ENCODE measurements around the gene DNMT3A.

The DNMT3A gene

DNA sequence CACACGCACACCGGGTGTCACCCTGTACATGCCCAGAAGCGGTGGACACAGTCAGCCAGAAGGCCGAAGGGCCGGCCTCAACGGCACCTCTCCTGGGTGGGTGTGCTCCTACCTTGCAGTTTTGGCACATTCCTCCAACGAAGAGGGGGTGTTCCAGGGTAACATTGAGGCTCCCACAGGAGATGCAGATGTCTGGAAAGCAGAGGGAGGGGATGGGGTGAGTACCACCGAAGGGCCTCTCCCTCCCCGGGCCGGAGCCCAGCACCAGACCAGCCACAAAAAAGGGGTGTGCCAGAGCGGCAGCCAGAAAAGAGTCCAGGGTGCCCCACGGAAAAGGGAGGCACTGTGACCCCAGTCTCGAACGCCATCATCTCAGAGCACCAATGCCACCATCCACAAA is 96.6 kb downstream of the DNMT3A start:
- Histone ChIP-seq H3K36me3 (ENCODE audit: control insufficient read depth in 1 of 2, insufficient read depth in 2 of 2, low read length in 2 of 2) (peaks cover 41 to 75% of the 10 kb centered on the region in 2 donors), H3K9ac (ENCODE audit: low read depth in 1 of 2, low read length in 2 of 2) (no peak overlapping the region), H3K9me3 (ENCODE audit: control insufficient read depth in 1 of 2, low read length in 2 of 2) (no peaks in the 10 kb centered on the region), H3K4me3 (ENCODE audit: low read depth in 1 of 2, low read length in 2 of 2) (no peak overlapping the region), H3K4me1 (ENCODE audit: control insufficient read depth in 1 of 2, insufficient read depth in 2 of 2, low read length in 2 of 2) (no peaks in the 10 kb centered on the region), H3K27me3 (ENCODE audit: control insufficient read depth in 1 of 2, insufficient read depth in 2 of 2, low read length in 2 of 2) (no peaks in the 10 kb centered on the region), H3K27ac (ENCODE audit: low read depth, low read length) (no peak overlapping the region)

DNA sequence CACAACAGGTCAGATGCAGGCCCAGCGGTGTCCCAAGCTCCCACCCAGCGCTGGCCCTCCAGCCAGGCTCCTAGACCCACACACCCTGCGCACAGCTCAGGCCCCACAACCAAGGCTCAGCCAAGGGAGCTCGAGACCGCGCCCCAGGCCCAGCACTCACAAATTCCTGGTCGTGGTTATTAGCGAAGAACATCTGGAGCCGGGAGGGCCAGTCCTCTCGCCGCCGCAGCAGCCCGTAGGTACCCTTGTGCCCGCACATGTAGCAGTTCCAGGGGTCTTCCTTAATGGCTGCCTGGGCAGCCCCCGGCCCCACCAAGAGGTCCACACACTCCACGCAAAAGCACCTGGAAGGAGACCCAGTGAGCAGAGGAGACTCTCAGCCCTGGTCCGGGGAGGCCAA is 97.7 kb downstream of the DNMT3A start:
- no peaks in the 10 kb centered on the region for H3K4me1 ChIP-seq (ENCODE audit: control insufficient read depth in 1 of 2, insufficient read depth in 2 of 2, low read length in 2 of 2)
- H3K27ac ChIP-seq (ENCODE audit: low read depth, low read length), result no peak overlapping the region
- no peaks in the 10 kb centered on the region for H3K27me3 ChIP-seq (ENCODE audit: control insufficient read depth in 1 of 2, insufficient read depth in 2 of 2, low read length in 2 of 2)
- no peak overlapping the region for H3K9ac ChIP-seq (ENCODE audit: low read depth in 1 of 2, low read length in 2 of 2)
- H3K36me3 ChIP-seq (ENCODE audit: control insufficient read depth in 1 of 2, insufficient read depth in 2 of 2, low read length in 2 of 2), result peaks cover 51 to 87% of the 10 kb centered on the region in 2 donors
- H3K9me3 ChIP-seq (ENCODE audit: control insufficient read depth in 1 of 2, low read length in 2 of 2), result no peaks in the 10 kb centered on the region
- no peak overlapping the region for H3K4me3 ChIP-seq (ENCODE audit: low read depth in 1 of 2, low read length in 2 of 2)

DNA sequence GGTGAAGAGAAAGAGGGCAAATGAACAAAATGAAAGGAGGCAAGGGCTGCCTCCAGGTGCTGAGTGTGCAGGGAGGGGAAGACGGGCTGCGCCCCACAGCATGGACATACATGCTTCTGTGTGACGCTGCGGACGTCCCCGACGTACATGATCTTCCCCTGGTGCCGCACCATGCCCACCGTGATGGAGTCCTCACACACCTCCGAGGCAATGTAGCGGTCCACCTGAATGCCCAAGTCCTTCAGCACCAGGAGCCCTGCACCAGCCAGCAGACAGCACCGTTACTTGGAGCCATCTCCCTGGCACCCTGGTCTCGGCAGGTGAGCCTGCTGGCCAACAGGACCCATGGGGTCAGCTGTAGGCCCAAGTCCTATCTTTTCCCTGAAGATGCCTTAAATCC is 100.3 kb downstream of the DNMT3A start:
- no peaks in the 10 kb centered on the region for H3K27me3 ChIP-seq (ENCODE audit: control insufficient read depth in 1 of 2, insufficient read depth in 2 of 2, low read length in 2 of 2)
- no peak overlapping the region for H3K4me3 ChIP-seq (ENCODE audit: low read depth in 1 of 2, low read length in 2 of 2)
- no peaks in the 10 kb centered on the region for H3K9me3 ChIP-seq (ENCODE audit: control insufficient read depth in 1 of 2, low read length in 2 of 2)
- peaks cover 51 to 79% of the 10 kb centered on the region in 2 donors for H3K36me3 ChIP-seq (ENCODE audit: control insufficient read depth in 1 of 2, insufficient read depth in 2 of 2, low read length in 2 of 2)
- no peak overlapping the region for H3K9ac ChIP-seq (ENCODE audit: low read depth in 1 of 2, low read length in 2 of 2)
- no peaks in the 10 kb centered on the region for H3K4me1 ChIP-seq (ENCODE audit: control insufficient read depth in 1 of 2, insufficient read depth in 2 of 2, low read length in 2 of 2)
- no peak overlapping the region for H3K27ac ChIP-seq (ENCODE audit: low read depth, low read length)

DNA sequence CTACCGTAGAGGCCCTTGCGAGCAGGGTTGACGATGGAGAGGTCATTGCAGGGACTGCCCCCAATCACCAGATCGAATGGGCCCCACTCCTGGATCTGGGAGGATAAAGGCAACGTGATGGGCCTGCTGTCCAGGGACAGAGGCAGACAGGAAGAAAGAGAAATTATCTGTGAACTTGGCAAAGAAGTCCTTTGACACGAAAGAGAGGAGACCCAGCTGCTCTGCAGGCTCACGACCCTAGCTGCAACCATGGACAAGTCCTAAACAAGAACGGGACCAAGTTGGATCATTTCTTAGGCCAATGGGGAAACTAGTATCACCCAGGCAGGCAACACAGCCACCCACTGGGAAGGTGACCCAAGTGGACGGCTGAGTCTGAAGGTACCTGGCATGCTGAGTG is 101.1 kb downstream of the DNMT3A start:
- H3K9me3 ChIP-seq (ENCODE audit: control insufficient read depth in 1 of 2, low read length in 2 of 2), result no peaks in the 10 kb centered on the region

DNA sequence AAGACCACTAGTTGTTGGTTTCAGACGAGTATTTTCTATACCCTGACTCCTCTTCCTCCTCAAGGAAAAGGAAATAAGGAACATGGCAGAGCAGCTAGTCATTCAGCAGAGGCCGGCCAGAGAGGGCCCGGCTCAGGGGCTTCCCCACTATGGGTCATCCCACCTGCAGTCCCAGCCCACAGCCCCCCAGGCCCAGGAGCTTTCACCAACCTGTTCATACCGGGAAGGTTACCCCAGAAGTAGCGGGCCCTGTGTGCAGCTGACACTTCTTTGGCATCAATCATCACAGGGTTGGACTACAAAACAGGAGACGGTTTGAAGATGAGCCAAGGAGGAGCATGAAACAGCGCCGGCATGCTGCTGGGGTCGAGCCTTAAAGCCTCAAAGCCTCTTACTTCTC is 102.8 kb downstream of the DNMT3A start:
- Histone ChIP-seq H3K27ac (ENCODE audit: low read depth, low read length) (no peak overlapping the region), H3K9ac (ENCODE audit: low read depth in 1 of 2, low read length in 2 of 2) (no peak overlapping the region), H3K36me3 (ENCODE audit: control insufficient read depth in 1 of 2, insufficient read depth in 2 of 2, low read length in 2 of 2) (peaks cover 44 to 75% of the 10 kb centered on the region in 2 donors), H3K9me3 (ENCODE audit: control insufficient read depth in 1 of 2, low read length in 2 of 2) (no peaks in the 10 kb centered on the region), H3K27me3 (ENCODE audit: control insufficient read depth in 1 of 2, insufficient read depth in 2 of 2, low read length in 2 of 2) (no peaks in the 10 kb centered on the region), H3K4me1 (ENCODE audit: control insufficient read depth in 1 of 2, insufficient read depth in 2 of 2, low read length in 2 of 2) (no peaks in the 10 kb centered on the region), H3K4me3 (ENCODE audit: low read depth in 1 of 2, low read length in 2 of 2) (no peak overlapping the region)

More for the DNA sequence above, 101.1 kb downstream of the DNMT3A start:
- H3K4me3 ChIP-seq (ENCODE audit: low read depth in 1 of 2, low read length in 2 of 2), result no peak overlapping the region
- H3K9ac ChIP-seq (ENCODE audit: low read depth in 1 of 2, low read length in 2 of 2), result no peak overlapping the region
- H3K27ac ChIP-seq (ENCODE audit: low read depth, low read length), result no peak overlapping the region
- no peaks in the 10 kb centered on the region for H3K4me1 ChIP-seq (ENCODE audit: control insufficient read depth in 1 of 2, insufficient read depth in 2 of 2, low read length in 2 of 2)
- no peaks in the 10 kb centered on the region for H3K27me3 ChIP-seq (ENCODE audit: control insufficient read depth in 1 of 2, insufficient read depth in 2 of 2, low read length in 2 of 2)
- peaks cover 50 to 77% of the 10 kb centered on the region in 2 donors for H3K36me3 ChIP-seq (ENCODE audit: control insufficient read depth in 1 of 2, insufficient read depth in 2 of 2, low read length in 2 of 2)

DNA sequence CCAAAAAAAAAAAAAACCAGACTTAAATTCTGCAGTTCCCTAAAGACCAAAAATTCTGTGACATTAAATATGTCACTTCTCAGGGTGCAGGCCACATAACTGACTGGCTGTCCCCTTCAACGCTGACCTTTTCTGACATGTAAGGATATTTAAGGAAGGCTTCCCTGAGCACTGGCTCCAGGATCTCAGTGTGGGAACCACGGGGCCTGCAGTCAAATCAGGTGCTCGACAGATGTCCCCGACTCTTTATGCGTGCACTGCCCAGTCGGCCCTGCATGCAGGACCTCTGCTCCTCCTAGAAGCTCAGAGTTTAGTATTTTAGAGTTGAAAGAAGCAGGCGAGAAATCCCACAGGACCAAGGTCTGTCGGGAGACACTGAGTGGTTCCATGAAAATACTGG is 104.0 kb downstream of the DNMT3A start:
- no peaks in the 10 kb centered on the region for H3K4me1 ChIP-seq (ENCODE audit: control insufficient read depth in 1 of 2, insufficient read depth in 2 of 2, low read length in 2 of 2)
- no peaks in the 10 kb centered on the region for H3K9me3 ChIP-seq (ENCODE audit: control insufficient read depth in 1 of 2, low read length in 2 of 2)
- H3K36me3 ChIP-seq (ENCODE audit: control insufficient read depth in 1 of 2, insufficient read depth in 2 of 2, low read length in 2 of 2), result peaks cover 50 to 77% of the 10 kb centered on the region in 2 donors
- H3K4me3 ChIP-seq (ENCODE audit: low read depth in 1 of 2, low read length in 2 of 2), result no peak overlapping the region
- H3K27me3 ChIP-seq (ENCODE audit: control insufficient read depth in 1 of 2, insufficient read depth in 2 of 2, low read length in 2 of 2), result no peaks in the 10 kb centered on the region
- no peak overlapping the region for H3K27ac ChIP-seq (ENCODE audit: low read depth, low read length)
- H3K9ac ChIP-seq (ENCODE audit: low read depth in 1 of 2, low read length in 2 of 2), result no peak overlapping the region

DNA sequence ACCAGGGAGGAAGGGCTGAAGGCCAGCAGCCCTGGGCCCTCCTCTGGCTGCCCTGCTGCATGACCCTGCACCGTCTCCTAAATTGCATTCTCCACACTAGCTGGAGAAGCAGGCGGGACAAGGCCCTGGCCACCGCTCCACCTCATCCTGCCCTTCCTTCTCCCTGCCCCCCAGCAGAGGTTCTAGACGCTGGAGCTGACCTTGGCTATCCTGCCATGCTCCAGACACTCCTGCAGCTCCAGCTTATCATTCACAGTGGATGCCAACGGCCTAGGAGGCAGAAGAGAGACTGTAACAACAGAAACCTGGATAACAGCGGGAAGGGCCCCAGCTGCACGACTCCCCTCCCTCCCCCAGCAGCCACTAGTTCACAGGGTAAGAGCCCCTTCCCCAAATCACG is 105.0 kb downstream of the DNMT3A start:
- no peak overlapping the region for H3K9ac ChIP-seq (ENCODE audit: low read depth in 1 of 2, low read length in 2 of 2)
- peaks cover 52 to 78% of the 10 kb centered on the region in 2 donors for H3K36me3 ChIP-seq (ENCODE audit: control insufficient read depth in 1 of 2, insufficient read depth in 2 of 2, low read length in 2 of 2)
- no peaks in the 10 kb centered on the region for H3K9me3 ChIP-seq (ENCODE audit: control insufficient read depth in 1 of 2, low read length in 2 of 2)
- H3K4me1 ChIP-seq (ENCODE audit: control insufficient read depth in 1 of 2, insufficient read depth in 2 of 2, low read length in 2 of 2), result no peaks in the 10 kb centered on the region
- no peaks in the 10 kb centered on the region for H3K27me3 ChIP-seq (ENCODE audit: control insufficient read depth in 1 of 2, insufficient read depth in 2 of 2, low read length in 2 of 2)
- no peak overlapping the region for H3K27ac ChIP-seq (ENCODE audit: low read depth, low read length)
- H3K4me3 ChIP-seq (ENCODE audit: low read depth in 1 of 2, low read length in 2 of 2), result no peak overlapping the region

DNA sequence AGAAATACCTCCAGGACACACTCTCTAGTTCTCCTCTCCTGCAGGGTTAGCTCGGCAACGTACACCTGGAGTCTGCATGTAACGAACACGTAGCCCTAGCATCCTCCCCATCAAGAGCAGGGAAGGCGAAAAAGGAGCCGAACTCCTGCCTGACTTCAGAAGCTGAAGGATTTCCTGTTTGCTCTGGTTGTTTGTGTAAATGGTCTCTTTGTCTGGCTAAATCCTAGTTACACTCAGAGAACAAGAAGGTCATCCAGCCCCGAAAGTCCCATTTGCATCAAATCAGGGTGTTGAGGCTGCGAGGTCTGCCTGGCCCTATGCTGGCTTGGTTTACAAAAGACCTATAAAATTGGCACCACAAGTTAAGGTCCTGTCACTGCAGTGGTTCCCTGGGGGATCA is 107.0 kb downstream of the DNMT3A start:
- no peak overlapping the region for H3K9ac ChIP-seq (ENCODE audit: low read depth in 1 of 2, low read length in 2 of 2)
- peaks cover 35 to 59% of the 10 kb centered on the region in 2 donors for H3K36me3 ChIP-seq (ENCODE audit: control insufficient read depth in 1 of 2, insufficient read depth in 2 of 2, low read length in 2 of 2)
- H3K27ac ChIP-seq (ENCODE audit: low read depth, low read length), result no peak overlapping the region
- no peaks in the 10 kb centered on the region for H3K27me3 ChIP-seq (ENCODE audit: control insufficient read depth in 1 of 2, insufficient read depth in 2 of 2, low read length in 2 of 2)
- H3K4me3 ChIP-seq (ENCODE audit: low read depth in 1 of 2, low read length in 2 of 2), result no peak overlapping the region
- no peaks in the 10 kb centered on the region for H3K4me1 ChIP-seq (ENCODE audit: control insufficient read depth in 1 of 2, insufficient read depth in 2 of 2, low read length in 2 of 2)
- no peaks in the 10 kb centered on the region for H3K9me3 ChIP-seq (ENCODE audit: control insufficient read depth in 1 of 2, low read length in 2 of 2)

DNA sequence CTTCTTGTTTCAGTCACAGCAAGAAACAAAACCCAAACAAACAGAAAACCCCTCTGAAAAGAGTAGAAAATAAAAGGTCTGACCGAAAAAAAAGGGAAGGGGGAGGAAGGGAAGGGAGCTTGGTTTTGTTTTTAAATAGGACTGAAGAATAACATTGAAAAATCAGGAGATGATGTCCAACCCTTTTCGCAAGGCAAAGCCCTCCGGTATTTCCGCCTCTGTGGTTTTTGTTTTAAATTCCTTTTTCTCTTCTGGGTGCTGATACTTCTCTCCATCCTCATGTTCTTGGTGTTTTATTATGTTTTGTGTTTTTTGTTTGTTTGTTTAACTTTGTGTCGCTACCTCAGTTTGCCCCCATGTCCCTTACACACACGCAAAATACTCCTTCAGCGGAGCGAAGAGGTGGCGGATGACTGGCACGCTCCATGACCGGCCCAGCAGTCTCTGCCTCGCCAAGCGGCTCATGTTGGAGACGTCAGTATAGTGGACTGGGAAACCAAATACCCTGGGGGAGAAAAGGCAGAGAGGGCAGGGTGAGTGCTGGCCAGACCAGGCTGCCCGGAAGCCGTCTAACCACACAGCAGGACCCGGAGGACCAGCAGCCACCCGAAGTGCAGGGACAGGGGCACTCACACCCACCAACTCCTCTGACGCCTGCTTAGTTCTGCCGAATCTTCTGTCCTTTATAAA is 107.7 kb downstream of the DNMT3A start:
- peaks cover 30 to 52% of the 10 kb centered on the region in 2 donors for H3K36me3 ChIP-seq (ENCODE audit: control insufficient read depth in 1 of 2, insufficient read depth in 2 of 2, low read length in 2 of 2)
- no peaks in the 10 kb centered on the region for H3K9me3 ChIP-seq (ENCODE audit: control insufficient read depth in 1 of 2, low read length in 2 of 2)
- no peak overlapping the region for H3K9ac ChIP-seq (ENCODE audit: low read depth in 1 of 2, low read length in 2 of 2)
- H3K4me3 ChIP-seq (ENCODE audit: low read depth in 1 of 2, low read length in 2 of 2), result no peak overlapping the region
- no peak overlapping the region for H3K27ac ChIP-seq (ENCODE audit: low read depth, low read length)
- peaks cover 0 to under 1% of the 10 kb centered on the region in 2 donors for H3K4me1 ChIP-seq (ENCODE audit: control insufficient read depth in 1 of 2, insufficient read depth in 2 of 2, low read length in 2 of 2)
- no peaks in the 10 kb centered on the region for H3K27me3 ChIP-seq (ENCODE audit: control insufficient read depth in 1 of 2, insufficient read depth in 2 of 2, low read length in 2 of 2)

DNA sequence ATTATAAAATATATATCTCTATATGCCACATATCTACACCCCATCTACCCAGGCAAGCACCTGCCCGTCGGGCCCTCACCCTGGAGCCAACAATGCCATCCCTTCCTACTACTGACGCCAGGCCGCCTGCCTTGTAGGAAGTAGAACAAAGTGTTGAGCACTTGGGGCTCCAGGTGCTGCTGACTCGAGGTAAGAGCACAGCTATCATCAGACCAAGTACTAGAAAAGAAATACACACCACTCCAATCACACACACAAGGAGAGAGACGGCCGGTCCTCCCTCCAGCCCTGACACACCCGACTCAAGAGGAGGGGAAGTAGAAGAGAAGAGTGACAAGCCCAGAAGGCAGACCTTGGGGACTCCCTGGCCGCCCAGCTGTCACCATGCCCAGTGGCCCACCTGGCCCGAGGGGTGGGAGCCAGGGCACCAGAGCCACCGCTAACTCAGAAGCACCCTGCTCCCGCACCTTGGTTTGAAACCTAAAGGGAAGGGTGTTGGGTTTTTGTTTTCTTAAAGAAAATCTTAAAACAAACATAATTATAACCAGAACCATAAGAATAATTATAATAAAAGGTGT is 109.4 kb downstream of the DNMT3A start:
- peaks cover 28 to 50% of the 10 kb centered on the region in 2 donors for H3K36me3 ChIP-seq (ENCODE audit: control insufficient read depth in 1 of 2, insufficient read depth in 2 of 2, low read length in 2 of 2)

More for the DNA sequence above, 109.4 kb downstream of the DNMT3A start:
- Histone ChIP-seq H3K4me1 (ENCODE audit: control insufficient read depth in 1 of 2, insufficient read depth in 2 of 2, low read length in 2 of 2) (peaks cover 0 to 6% of the 10 kb centered on the region in 2 donors), H3K27ac (ENCODE audit: low read depth, low read length) (no peak overlapping the region), H3K9me3 (ENCODE audit: control insufficient read depth in 1 of 2, low read length in 2 of 2) (no peaks in the 10 kb centered on the region), H3K27me3 (ENCODE audit: control insufficient read depth in 1 of 2, insufficient read depth in 2 of 2, low read length in 2 of 2) (no peaks in the 10 kb centered on the region), H3K9ac (ENCODE audit: low read depth in 1 of 2, low read length in 2 of 2) (no peak overlapping the region), H3K4me3 (ENCODE audit: low read depth in 1 of 2, low read length in 2 of 2) (no peak overlapping the region)
